Lung (tissue), 12 donors: ENCODE data around the gene MNS1. TPM values are rescaled to one million over a fixed set of nuclear protein-coding genes. Genes with fewer than 3 reads are reported as not detected.

Experiments
- ATAC-seq: fragments of 200-7000 bp; cut with Tn5 transposase; one replicate; pipeline ENCODE4 v1.9.1; 2020; ENCODE audit warnings: moderate number of reproducible peaks; ENCODE audit not compliant: insufficient read depth, low FRiP score
- DNase-seq, 3 donors: peaks; one replicate each; pipeline ENCODE4 v3.0.0-alpha.2; 2013 to 2017
- H3K27ac ChIP-seq, 2 donors: one replicate each; pipeline ENCODE4 v1.5.1; 2013; ENCODE audit warnings: mild to moderate bottlenecking in 2 of 2, moderate library complexity in 2 of 2, control low read depth in 1 of 2, inconsistent platforms in 1 of 2, low read depth in 1 of 2, low read length in 1 of 2
- H3K27me3 ChIP-seq, 3 donors: one replicate each; pipeline ENCODE4 v1.5.1; 2013; ENCODE audit warnings: low read length in 2 of 3; ENCODE audit not compliant: control insufficient read depth in 3 of 3, insufficient read depth in 3 of 3
- H3K36me3 ChIP-seq, 4 donors: one replicate each; pipeline ENCODE4 v1.5.1; 2013; ENCODE audit warnings: low read length in 4 of 4, mild to moderate bottlenecking in 1 of 4, moderate library complexity in 1 of 4; ENCODE audit not compliant: control insufficient read depth in 4 of 4, insufficient read depth in 4 of 4
- H3K4me1 ChIP-seq, 5 donors: one replicate each; pipeline ENCODE4 v1.5.1; 2013; ENCODE audit warnings: low read length in 5 of 5, mild to moderate bottlenecking in 2 of 5, moderate library complexity in 1 of 5; ENCODE audit not compliant: control insufficient read depth in 5 of 5, insufficient read depth in 5 of 5
- H3K4me3 ChIP-seq: one replicate; pipeline ENCODE4 v1.5.1; 2013; ENCODE audit warnings: mild to moderate bottlenecking, control low read depth, moderate library complexity
- H3K9ac ChIP-seq, 2 donors: one replicate each; pipeline ENCODE4 v1.5.1; 2013; ENCODE audit warnings: low read length in 2 of 2, control low read depth in 1 of 2; ENCODE audit not compliant: insufficient read depth in 1 of 2
- H3K9me3 ChIP-seq, 4 donors: one replicate each; pipeline ENCODE4 v1.5.1; 2013; ENCODE audit warnings: low read length in 3 of 4, mild to moderate bottlenecking in 1 of 4, moderate library complexity in 1 of 4; ENCODE audit not compliant: control insufficient read depth in 4 of 4, insufficient read depth in 3 of 4
- WGBS, 2 donors: extraction: QIAGEN DNeasy Blood & Tissue Kit; methylation state at CpG; one replicate each; pipeline ENCODE4 v1.1.7; 2013; 5-methylcytosine and 5-hydroxymethylcytosine counted together
- polyA plus RNA-seq, 2 donors: library from polyadenylated mRNA; stranded (reverse); fragments of 200-250 nt; gene quantifications; one replicate each; pipeline ENCODE4 v1.2.1, GENCODE V29; 2013
- total RNA-seq, 2 donors: library from RNA; depleted of rRNA in 1 of 2; stranded (reverse); fragments of >200 nt in 1 of 2; gene quantifications; one replicate each; pipeline ENCODE4 v1.2.1, GENCODE V29; 2014 to 2021
- TF ChIP-seq, protein P1 (sequence below): IDR thresholded peaks from 2 replicates; pipeline ENCODE4 v1.5.1; 2012; ENCODE audit warnings: mild to moderate bottlenecking; ENCODE audit errors: control extremely low read depth, extremely low read depth
- donor health status: control.
- donor health status: control.
- donor health status: Bipolar disorder and iron deficiency.
- donor health status: healthy.
- donor health status: DM: yes; HTN: yes; CAD: no.

The MNS1 gene
- total and polyA plus RNA-seq, 4 donors: 3.2 to 7.8 (median 6.6) TPM

DNA sequence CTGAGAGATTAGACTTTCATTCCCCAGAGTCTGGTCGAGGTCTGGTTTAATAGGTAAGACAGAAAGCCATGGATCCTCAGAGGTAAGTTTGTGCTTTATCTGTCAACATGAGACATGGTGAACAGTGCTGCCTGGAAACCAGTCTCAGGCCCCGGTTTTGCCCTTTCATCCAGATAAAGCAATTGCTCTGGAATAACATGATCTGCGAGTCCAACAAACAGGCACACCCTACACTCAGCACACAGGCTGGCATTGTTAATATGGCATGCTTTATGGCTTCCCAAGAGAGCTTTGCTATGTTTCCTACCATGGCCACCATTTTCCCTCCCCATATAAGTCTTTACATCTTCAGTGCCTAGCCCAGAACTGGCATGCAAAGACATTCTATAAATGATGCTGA is 30.1 kb upstream of the MNS1 start:
- WGBS, 2 donors: 61 to 85% methylated on average over 3 of the region's 3 CpGs
- H3K36me3 ChIP-seq: no peaks in the 10 kb centered on the region
- DNase-seq (no peak), ATAC-seq (no peak)
- TF ChIP-seq, protein P1, sequence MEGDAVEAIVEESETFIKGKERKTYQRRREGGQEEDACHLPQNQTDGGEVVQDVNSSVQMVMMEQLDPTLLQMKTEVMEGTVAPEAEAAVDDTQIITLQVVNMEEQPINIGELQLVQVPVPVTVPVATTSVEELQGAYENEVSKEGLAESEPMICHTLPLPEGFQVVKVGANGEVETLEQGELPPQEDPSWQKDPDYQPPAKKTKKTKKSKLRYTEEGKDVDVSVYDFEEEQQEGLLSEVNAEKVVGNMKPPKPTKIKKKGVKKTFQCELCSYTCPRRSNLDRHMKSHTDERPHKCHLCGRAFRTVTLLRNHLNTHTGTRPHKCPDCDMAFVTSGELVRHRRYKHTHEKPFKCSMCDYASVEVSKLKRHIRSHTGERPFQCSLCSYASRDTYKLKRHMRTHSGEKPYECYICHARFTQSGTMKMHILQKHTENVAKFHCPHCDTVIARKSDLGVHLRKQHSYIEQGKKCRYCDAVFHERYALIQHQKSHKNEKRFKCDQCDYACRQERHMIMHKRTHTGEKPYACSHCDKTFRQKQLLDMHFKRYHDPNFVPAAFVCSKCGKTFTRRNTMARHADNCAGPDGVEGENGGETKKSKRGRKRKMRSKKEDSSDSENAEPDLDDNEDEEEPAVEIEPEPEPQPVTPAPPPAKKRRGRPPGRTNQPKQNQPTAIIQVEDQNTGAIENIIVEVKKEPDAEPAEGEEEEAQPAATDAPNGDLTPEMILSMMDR: no peak
- H3K27ac ChIP-seq: no peak overlapping the region
- H3K9me3 ChIP-seq: no peaks in the 10 kb centered on the region
- no peak overlapping the region for H3K9ac ChIP-seq
- H3K27me3 ChIP-seq: no peaks in the 10 kb centered on the region
- H3K4me1 ChIP-seq: peaks cover 0 to 4% (median 0%) of the 10 kb centered on the region in 5 donors
- no peak overlapping the region for H3K4me3 ChIP-seq

DNA sequence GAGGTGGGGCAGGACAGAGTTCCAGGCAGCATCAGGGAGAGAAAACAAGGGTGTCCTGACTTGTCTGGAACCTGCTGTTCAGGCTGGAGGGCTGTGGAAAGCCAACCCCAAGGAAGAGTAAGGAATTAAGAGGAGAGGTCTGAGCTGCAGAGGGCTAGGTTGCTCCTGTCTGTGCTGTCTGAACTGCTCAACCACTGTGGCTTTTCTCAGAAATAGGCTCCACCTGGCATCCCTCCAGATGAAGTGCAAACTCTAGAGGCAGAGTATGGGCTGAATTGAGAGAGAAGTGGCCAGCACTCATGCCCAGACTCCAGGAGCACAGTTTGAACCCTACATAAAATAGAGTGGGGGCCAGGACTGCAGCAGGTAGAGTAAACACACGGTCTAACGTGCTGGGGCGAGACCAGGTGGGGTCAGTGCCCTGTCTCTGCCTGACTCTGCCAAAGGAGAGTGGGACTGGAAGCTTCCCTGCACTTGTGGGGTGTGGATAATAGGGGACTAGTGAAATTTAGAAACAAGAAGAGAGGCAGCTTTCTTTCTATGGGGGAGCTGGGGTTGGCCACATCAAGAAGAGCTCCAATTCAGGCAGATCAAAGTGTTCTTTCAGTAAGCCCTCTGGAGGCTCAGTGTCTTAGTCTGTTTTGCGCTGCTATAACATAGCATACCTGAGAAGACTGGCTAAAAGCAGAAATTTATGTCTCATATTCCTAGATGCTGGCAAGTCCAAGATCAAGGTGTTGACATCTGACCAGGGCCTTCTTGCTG is 28.0 kb upstream of the MNS1 start:
- Histone ChIP-seq H3K9ac (no peak overlapping the region), H3K4me3 (no peak overlapping the region), H3K36me3 (no peaks in the 10 kb centered on the region), H3K9me3 (no peaks in the 10 kb centered on the region), H3K4me1 (peaks cover 0 to 4% (median 0%) of the 10 kb centered on the region in 5 donors), H3K27ac (no peak overlapping the region), H3K27me3 (no peaks in the 10 kb centered on the region)
- peak in 1 of 3 donors; percentile 42 for DNase-seq
- no peak for ATAC-seq
- WGBS, 2 donors: 85 to 92% methylated on average over 4 of the region's 4 CpGs
- TF ChIP-seq, protein P1: no peak

DNA sequence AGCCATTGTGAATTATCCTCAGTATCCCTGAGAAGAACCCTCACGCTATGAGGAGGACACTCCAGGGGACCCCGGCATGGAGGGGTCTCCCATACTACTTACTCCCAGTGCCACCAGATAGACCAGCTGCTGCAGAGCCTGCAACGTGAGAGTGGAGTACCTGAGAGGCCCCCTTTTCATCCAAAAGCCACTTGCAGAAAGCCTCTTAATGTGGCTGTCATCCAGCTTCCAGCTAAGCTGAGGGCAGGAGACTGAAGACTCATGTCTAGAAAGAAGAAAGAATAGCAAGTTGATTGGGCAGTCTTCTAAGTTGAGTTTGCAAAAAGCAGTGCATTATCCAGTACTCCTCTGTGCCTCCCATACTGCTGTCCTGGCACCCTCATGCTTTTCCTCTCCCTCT is 27.3 kb upstream of the MNS1 start:
- TF ChIP-seq, protein P1: no peak
- no peaks in the 10 kb centered on the region for H3K27me3 ChIP-seq
- peaks cover 0 to 4% (median 0%) of the 10 kb centered on the region in 5 donors for H3K4me1 ChIP-seq
- no peaks in the 10 kb centered on the region for H3K36me3 ChIP-seq
- 80 to 93% methylated on average over 3 of the region's 3 CpGs for WGBS, 2 donors
- no peak overlapping the region for H3K27ac ChIP-seq
- DNase-seq (no peak), ATAC-seq (no peak)
- H3K9me3 ChIP-seq: no peaks in the 10 kb centered on the region
- H3K4me3 ChIP-seq: no peak overlapping the region
- H3K9ac ChIP-seq: no peak overlapping the region
